Prostate gland (tissue), 2 donors: ENCODE results near the gene APOD.

Experiments used
- CTCF ChIP-seq, 4 experiments: fragments of 200-600 bp in 2 of 4; fragments of 450-650 bp in 2 of 4; sonication (generic) in 2 of 4; IDR thresholded peaks; 1 replicate in 3 of 4; 2 replicates in 1 of 4; pipeline ENCODE4 v1.5.1; 2016 to 2019; ENCODE audit warnings: antibody characterized with exemption in 4 of 4, mild to moderate bottlenecking in 2 of 4, moderate library complexity in 2 of 4
- POLR2A ChIP-seq: fragments of 450-650 bp; IDR thresholded peaks from one replicate; pipeline ENCODE4 v1.6.1; 2016; ENCODE audit warnings: antibody characterized with exemption, mild to moderate bottlenecking

DNA sequence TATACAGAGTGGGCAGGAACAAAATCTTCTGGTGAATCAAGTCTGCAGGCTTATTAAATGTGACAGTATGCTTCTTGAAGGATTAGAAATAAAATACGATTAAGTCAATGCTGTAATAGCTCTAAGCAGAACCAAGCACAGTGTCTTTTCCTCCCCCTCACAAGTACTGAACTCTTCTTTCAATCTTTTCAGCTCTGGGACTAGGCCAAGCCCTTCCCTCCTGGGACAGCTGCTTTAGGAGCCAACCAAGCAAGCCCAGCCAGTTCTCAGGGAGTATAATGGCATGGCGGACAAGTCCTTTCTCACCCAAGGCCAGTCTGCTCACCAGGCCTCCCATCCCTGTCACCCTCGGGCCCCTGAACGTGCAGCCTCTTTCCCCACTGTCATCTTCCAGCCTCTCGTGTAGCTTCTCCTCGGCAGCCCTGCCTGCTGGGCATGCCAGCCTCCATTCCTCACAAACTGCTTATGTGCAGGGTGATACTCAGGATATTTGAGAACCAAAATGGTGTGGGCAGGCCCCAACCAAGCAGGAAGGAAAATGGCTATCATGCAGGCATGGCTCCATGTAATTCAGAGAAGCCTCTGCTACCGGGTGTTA lies 32.3 kb downstream of the APOD start:
- TF ChIP-seq POLR2A (no peak), CTCF (IDR thresholded peaks at IDR 0.05) (no peak)
